GM12801 (cell line): ENCODE results near the gene ZMIZ1.

Experiments
- CTCF ChIP-seq: IDR thresholded peaks from one replicate; pipeline ENCODE4 v1.5.1; 2011; ENCODE audit warnings: control low read depth; ENCODE audit not compliant: insufficient read length; ENCODE audit errors: extremely low read depth

ZMIZ1 gene

GRCh38 chr10:79239275-79239779 is 170.6 kb downstream of the ZMIZ1 start:
- no peak for TF ChIP-seq CTCF

- TF ChIP-seq CTCF, result no peak
These were observed 171.3 kb downstream of the ZMIZ1 start for GRCh38 chr10:79239924-79240581.

DNA sequence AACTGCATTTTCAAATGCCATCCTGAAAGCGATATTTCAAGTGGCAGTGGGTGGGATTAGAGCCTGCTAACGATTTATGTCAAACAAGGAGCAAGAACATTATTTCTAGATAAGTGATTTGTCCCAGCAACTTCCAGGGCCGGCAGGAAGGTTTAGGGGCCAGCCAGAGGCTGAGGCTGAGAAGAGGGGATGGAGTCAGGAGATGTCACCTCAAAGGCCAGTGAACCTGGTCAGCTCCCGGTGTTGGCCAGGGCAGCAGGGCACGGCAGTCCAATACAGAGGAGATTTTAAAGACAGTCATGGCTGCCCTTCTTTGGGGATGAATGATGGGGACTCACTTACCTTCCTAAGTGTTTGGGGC is 172.8 kb downstream of the ZMIZ1 start:
- TF ChIP-seq CTCF, result no peak

DNA sequence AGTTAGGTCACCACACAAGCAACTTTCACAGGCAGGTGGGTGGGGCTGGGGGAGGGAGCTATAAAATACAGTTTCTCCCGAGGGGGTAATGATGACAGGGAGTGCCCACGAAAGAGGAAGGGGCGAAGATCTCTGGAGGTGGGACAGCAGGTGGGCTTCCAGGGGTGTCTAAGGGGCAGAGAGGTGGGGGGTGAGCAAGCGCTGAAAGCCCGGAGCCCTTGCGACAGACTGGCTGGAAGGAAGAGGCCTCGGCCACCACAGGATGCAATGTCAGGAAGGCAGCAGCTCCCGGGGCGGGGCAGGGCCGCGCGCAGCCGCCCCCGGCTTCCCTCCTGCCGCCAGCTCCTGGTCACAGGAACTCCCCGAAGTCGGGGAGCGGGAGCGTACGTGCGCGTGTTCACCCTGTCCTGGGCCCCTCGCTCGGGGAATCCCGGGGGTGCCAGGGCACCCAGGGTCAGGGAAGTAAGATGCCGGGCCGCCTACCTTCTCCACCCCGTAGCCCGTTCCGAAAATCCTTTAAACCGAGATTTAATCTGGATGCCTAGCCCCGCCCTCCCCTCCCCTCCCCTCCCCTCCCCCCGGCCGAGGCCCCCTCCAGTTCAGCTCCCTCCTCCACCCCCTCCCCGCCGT is 173.3 kb downstream of the ZMIZ1 start:
- TF ChIP-seq CTCF, result no peak

- TF ChIP-seq CTCF, result no peak
These were observed 173.9 kb downstream of the ZMIZ1 start for GRCh38 chr10:79242620-79243152.

GRCh38 chr10:79243181-79244067 is 174.7 kb downstream of the ZMIZ1 start:
- TF ChIP-seq CTCF, result no peak

DNA sequence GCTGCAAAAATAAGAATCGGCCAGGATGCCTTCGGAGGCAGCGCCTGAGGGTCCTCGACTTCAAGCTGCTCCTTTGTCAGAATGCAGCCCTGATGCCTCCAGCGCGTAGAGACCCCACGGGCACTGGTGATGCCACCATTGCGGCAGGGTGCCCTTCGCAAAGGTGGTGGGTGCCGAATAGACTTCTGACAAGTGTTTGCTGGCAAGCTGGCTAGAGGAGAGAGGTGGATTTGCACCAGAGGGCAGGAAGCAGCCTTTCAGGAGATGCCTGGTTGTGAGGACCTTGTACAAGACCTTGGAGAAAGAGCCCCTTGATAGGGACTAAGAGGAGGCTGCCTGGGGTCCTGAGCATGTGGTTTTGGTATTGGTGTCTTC is 175.3 kb downstream of the ZMIZ1 start:
- no peak for TF ChIP-seq CTCF
